Suprapubic skin (tissue), 4 donors: ENCODE data around the gene ZNF593OS. TPM values are rescaled to one million over a fixed set of nuclear protein-coding genes. Genes with fewer than 3 reads are reported as not detected.

Experiments used
- DNase-seq, 2 donors: peaks; one replicate each; pipeline ENCODE4 v3.0.0-alpha.2; 2019; ENCODE audit warnings: low spot score in 2 of 2
- H3K27ac ChIP-seq: fragments of 200-600 bp; sonication (generic); one replicate; pipeline ENCODE4 v1.5.1; 2019
- H3K27me3 ChIP-seq: fragments of 200-600 bp; sonication (generic); one replicate; pipeline ENCODE4 v1.5.1; 2019
- H3K36me3 ChIP-seq: fragments of 200-600 bp; sonication (generic); one replicate; pipeline ENCODE4 v1.5.1; 2019
- H3K4me1 ChIP-seq: fragments of 200-600 bp; sonication (generic); one replicate; pipeline ENCODE4 v1.5.1; 2019
- H3K4me3 ChIP-seq: fragments of 200-600 bp; sonication (generic); one replicate; pipeline ENCODE4 v1.5.1; 2019; ENCODE audit warnings: mild to moderate bottlenecking
- H3K9me3 ChIP-seq: fragments of 200-600 bp; sonication (generic); one replicate; pipeline ENCODE4 v1.5.1; 2019
- EP300 ChIP-seq: sonication (generic); formaldehyde crosslinking; IDR thresholded peaks from one replicate; pipeline ENCODE4 v1.6.1; 2017; ENCODE audit warnings: antibody characterized with exemption
- POLR2A ChIP-seq, 2 donors: fragments of 450-650 bp; IDR thresholded peaks; one replicate each; pipeline ENCODE4 v1.6.1; 2017; ENCODE audit warnings: antibody characterized with exemption in 2 of 2, mild to moderate bottlenecking in 2 of 2, moderate library complexity in 2 of 2
- POLR2AphosphoS5 ChIP-seq, 3 donors: sonication (generic); formaldehyde crosslinking; IDR thresholded peaks; one replicate each; pipeline ENCODE4 v1.6.1; 2017; ENCODE audit warnings: antibody characterized with exemption in 3 of 3
- WGBS: methylation state at CpG from one replicate; pipeline ENCODE4 v1.1.5; 2018; 5-methylcytosine and 5-hydroxymethylcytosine counted together
- total RNA-seq, 4 donors: library from RNA; depleted of rRNA; stranded (reverse); fragments of >200 nt; gene quantifications; one replicate each; pipeline ENCODE4 v1.1.0, GENCODE V29; 2016
- TF ChIP-seq, protein P1 (sequence below), 2 donors: fragments of 200-600 bp in 1 of 2; fragments of 450-650 bp in 1 of 2; sonication (generic) in 1 of 2; IDR thresholded peaks; one replicate each; pipeline ENCODE4 v1.5.1; 2016 to 2019; ENCODE audit warnings: antibody characterized with exemption in 2 of 2, mild to moderate bottlenecking in 1 of 2, moderate library complexity in 1 of 2

ZNF593OS gene
- total RNA-seq, 4 donors from 2014 or later = not detected

DNA sequence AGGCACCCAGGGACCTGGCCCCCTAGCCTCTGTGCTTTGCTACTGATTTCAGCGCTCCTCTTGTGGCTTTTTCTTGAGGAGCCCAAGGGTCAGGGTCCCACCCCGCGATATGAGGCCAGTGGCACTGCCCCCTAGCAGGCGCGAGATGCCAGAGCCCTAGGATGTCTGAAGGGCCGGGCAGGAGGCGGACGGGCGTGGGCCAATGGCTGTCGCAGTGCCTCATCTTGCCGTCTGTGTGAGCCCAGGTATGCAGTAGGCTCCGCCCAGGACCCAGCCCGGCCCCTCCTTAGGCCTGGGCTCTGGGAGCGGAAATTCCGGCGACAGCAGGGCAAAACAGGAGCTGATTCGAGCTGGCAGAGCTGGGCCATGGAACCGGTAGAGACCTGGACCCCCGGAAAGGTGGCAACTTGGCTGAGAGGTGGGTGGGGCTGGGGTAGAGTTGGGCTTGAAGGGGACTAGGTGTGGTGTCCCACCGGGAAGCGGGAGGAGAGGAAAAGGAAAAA lies 5.6 kb upstream of the ZNF593OS start, which contains the start of gene CNKSR1:
Gene CNKSR1, plus strand, starts transcription at position 310 of the 503 bp plus-strand sequence. Its CDS starts 57 bp downstream, at position 367.
- H3K27ac ChIP-seq = peak within 1 kb of the TSS; percentile 52
- no peak for DNase-seq
- peak within 1 kb of the TSS; percentile 42 for H3K4me3 ChIP-seq
- H3K27me3 ChIP-seq = no peaks in the 10 kb centered on the region
- WGBS = 39% methylated on average over 12 of the region's 21 CpGs
- H3K4me1 ChIP-seq = peaks cover 8% of the 10 kb centered on the region
- H3K36me3 ChIP-seq = no peaks in the 10 kb centered on the region
- no peaks in the 10 kb centered on the region for H3K9me3 ChIP-seq
- TF ChIP-seq POLR2A (IDR thresholded peaks at IDR 0.05) (no peak), POLR2AphosphoS5 (IDR thresholded peaks at IDR 0.05) (no peak), EP300 (no peak)
- TF ChIP-seq, protein P1, sequence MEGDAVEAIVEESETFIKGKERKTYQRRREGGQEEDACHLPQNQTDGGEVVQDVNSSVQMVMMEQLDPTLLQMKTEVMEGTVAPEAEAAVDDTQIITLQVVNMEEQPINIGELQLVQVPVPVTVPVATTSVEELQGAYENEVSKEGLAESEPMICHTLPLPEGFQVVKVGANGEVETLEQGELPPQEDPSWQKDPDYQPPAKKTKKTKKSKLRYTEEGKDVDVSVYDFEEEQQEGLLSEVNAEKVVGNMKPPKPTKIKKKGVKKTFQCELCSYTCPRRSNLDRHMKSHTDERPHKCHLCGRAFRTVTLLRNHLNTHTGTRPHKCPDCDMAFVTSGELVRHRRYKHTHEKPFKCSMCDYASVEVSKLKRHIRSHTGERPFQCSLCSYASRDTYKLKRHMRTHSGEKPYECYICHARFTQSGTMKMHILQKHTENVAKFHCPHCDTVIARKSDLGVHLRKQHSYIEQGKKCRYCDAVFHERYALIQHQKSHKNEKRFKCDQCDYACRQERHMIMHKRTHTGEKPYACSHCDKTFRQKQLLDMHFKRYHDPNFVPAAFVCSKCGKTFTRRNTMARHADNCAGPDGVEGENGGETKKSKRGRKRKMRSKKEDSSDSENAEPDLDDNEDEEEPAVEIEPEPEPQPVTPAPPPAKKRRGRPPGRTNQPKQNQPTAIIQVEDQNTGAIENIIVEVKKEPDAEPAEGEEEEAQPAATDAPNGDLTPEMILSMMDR (IDR thresholded peaks at IDR 0.05) = no peak

GRCh38 chr1:26175346-26175745 lies 3.7 kb upstream of the ZNF593OS start:
- peaks cover 18% of the 10 kb centered on the region for H3K4me1 ChIP-seq
- peaks cover 3% of the 10 kb centered on the region for H3K36me3 ChIP-seq
- H3K27ac ChIP-seq = no peak overlapping the region
- no peak overlapping the region for H3K4me3 ChIP-seq
- 92% methylated on average over 8 of the region's 8 CpGs for WGBS
- no peak for DNase-seq
- no peaks in the 10 kb centered on the region for H3K27me3 ChIP-seq
- TF ChIP-seq EP300 (no peak), POLR2A (IDR thresholded peaks at IDR 0.05) (no peak), POLR2AphosphoS5 (IDR thresholded peaks at IDR 0.05) (no peak)
- TF ChIP-seq, protein P1 (IDR thresholded peaks at IDR 0.05) = no peak
- H3K9me3 ChIP-seq = no peaks in the 10 kb centered on the region

DNA sequence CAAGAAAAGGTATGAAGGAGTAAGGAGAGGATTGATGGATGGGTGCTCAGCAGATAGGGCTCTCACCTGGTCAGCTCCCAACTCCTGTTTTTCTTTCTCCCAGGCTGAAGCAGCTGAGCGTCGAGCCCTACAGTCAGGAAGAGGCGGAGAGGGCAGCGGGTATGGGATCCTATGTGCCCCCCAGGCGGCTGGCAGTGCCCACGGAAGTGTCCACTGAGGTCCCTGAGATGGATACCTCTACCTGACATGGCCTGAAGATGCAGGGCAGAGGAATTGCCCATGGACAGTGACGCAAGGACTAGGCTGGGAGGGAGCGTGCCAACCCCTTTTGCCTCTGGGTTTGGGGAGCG lies 1.2 kb downstream of the ZNF593OS start:
- Histone ChIP-seq H3K36me3 (peaks cover 3% of the 10 kb centered on the region), H3K4me1 (peaks cover 18% of the 10 kb centered on the region), H3K4me3 (peak overlapping the region; percentile 90), H3K27me3 (no peaks in the 10 kb centered on the region), H3K27ac (no peak overlapping the region), H3K9me3 (no peaks in the 10 kb centered on the region)
- 74% methylated on average over 7 of the region's 9 CpGs for WGBS
- TF ChIP-seq, protein P1 (IDR thresholded peaks at IDR 0.05) = no peak
- TF ChIP-seq EP300 = no peak
- no peak for TF ChIP-seq POLR2A (IDR thresholded peaks at IDR 0.05)
- TF ChIP-seq POLR2AphosphoS5 (IDR thresholded peaks at IDR 0.05) = no peak
- no peak for DNase-seq

- 1% methylated on average over 62 of the region's 76 CpGs for WGBS
Measured at GRCh38 chr1:26169669-26170471, 1.8 kb downstream of the ZNF593OS start, which contains the start of gene ZNF593. Gene ZNF593 (plus strand): TSS chr1:26169908. CDS start chr1:26169984, 76 bp downstream.

GRCh38 chr1:26169198-26169554 lies 2.5 kb downstream of the ZNF593OS start:
- Histone ChIP-seq H3K4me3 (peak overlapping the region; percentile 90), H3K27ac (no peak overlapping the region), H3K27me3 (no peaks in the 10 kb centered on the region), H3K4me1 (peaks cover 24% of the 10 kb centered on the region), H3K9me3 (no peaks in the 10 kb centered on the region), H3K36me3 (peaks cover 3% of the 10 kb centered on the region)
- DNase-seq = no peak
- TF ChIP-seq POLR2A (IDR thresholded peaks at IDR 0.05) (no peak), EP300 (no peak), POLR2AphosphoS5 (IDR thresholded peaks at IDR 0.05) (no peak)
- TF ChIP-seq, protein P1 (IDR thresholded peaks at IDR 0.05) = no peak
- WGBS = 49% methylated on average over 4 of the region's 4 CpGs

More at GRCh38 chr1:26169669-26170471, 1.8 kb downstream of the ZNF593OS start, which contains the start of gene ZNF593:
- H3K9me3 ChIP-seq = no peaks in the 10 kb centered on the region
- peaks cover 18% of the 10 kb centered on the region for H3K4me1 ChIP-seq
- DNase-seq = peak; percentile 93 to 95
- H3K27ac ChIP-seq = peak within 1 kb of the TSS; percentile 4
- H3K4me3 ChIP-seq = peak within 1 kb of the TSS; percentile 90
- peaks cover 3% of the 10 kb centered on the region for H3K36me3 ChIP-seq
- no peaks in the 10 kb centered on the region for H3K27me3 ChIP-seq
- TF ChIP-seq EP300 = no peak
- TF ChIP-seq POLR2A (IDR thresholded peaks at IDR 0.05) = no peak
- TF ChIP-seq POLR2AphosphoS5 (IDR thresholded peaks at IDR 0.05) = peak in 2 of 3 donors; percentile 60 to 67
- TF ChIP-seq, protein P1 (IDR thresholded peaks at IDR 0.05) = peak; percentile 86 to 92
